Inflammatory macrophage (primary cell): ENCODE measurements around the gene CHIC2.

ENCODE experiments used
- DNase-seq, 2 donors: peaks; one replicate each; pipeline ENCODE4 v3.0.0-alpha.2; 2020 to 2022

CHIC2 gene

DNA sequence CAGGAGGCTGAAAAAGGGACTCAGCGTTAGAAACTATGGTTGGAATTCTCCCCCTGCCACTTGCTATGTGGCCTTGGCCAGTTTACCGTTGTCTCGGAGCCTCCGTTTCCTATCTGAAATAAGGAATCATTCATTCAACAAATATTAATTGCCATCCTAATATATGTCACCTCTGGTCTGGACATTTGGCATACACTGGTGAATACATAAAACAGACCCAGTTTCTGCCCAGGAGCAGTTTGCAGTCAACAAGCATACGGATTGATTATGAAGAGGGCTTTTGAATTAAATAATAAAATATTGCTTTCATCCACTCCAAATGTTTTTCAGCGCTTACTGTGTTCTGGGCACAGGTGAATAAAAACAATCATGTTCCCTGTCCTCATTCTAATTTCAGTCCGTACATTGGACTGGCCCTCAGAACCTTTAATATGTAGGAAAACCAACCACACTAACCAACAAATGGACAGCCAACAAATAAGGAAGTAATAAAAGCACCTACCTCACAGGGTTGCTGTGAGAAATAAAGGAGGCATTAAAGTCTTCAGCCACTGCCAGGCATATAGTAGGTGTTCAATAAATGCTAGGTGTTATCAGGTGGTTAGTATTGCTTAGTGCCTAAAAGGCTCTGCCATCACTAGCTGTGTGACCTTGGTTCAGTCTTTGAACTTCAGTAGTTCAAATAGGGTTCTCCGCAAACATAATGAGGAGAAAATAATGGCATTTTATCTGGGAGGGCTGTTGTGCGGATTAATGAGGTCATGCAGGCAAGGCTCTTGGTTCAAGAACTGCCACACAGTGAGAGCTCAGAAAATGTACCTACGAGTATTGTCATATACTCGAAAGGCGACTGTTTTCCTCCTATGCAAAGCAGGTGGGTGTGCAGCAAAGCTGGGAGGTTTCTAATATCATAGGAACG, 28.3 kb upstream of the CHIC2 start:
- DNase-seq = no peak

GRCh38 chr4:54091637-54092404, 27.4 kb upstream of the CHIC2 start:
- peak; percentile 62 to 77 for DNase-seq

DNA sequence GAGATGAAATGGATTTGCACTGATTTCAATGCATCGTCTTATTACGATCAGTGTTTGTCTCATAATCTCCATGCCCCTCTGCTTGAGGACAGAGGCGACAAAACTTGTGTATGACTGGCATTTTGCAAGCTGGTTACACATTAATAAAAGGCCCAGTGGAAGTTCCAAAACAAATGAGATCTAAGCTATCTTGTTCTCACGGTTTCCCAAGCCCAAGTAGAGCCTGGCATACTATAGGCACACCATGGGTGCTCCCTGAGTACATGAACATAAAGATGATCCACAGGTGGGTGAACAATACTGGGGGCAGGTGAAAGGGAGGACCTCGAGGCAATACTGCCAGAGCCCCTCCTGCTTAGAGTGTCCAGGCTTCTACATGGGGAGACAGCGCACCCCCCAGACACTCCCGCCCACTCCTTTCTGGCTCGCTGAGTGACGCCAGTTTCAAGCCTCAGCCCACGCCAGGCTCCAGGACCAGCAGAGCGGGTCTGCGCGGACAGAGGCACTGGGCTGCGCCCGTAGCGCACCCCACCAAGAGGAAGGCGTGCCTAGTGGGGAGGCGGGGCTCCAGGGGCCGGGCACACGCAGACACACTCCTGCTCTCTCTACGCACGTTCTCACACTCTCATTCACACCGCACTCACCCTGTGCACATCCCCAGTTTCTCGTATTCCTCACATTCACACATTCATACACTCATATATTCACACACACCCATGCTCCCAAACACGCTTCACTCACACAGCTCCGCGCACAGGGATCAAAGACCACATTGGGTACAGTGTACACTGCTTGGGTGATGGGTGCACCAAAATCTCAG, 26.6 kb upstream of the CHIC2 start:
- DNase-seq = no peak

GRCh38 chr4:54090404-54090803, 26.0 kb upstream of the CHIC2 start:
- DNase-seq = no peak

DNA sequence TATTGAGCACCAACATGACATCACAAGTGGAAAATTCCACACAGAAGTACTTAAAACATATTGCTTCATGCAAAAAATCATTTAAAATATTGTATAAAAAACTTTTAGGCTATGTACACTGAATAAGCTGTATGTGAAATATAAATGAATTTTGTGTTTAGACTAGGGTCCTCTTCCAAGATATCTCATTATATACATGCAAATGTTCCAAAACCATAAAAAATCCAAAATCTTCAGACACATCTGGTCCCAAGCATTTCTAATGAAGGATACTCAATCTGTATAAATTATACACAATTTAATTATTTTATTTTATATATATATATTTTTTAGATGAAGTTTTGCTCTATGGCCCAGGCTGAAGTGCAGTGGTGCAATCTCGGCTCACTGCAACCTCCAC, 25.5 kb upstream of the CHIC2 start:
- DNase-seq = no peak

- DNase-seq = peak; percentile 76 to 86
Measured at GRCh38 chr4:54085284-54085683, 20.9 kb upstream of the CHIC2 start.

DNA sequence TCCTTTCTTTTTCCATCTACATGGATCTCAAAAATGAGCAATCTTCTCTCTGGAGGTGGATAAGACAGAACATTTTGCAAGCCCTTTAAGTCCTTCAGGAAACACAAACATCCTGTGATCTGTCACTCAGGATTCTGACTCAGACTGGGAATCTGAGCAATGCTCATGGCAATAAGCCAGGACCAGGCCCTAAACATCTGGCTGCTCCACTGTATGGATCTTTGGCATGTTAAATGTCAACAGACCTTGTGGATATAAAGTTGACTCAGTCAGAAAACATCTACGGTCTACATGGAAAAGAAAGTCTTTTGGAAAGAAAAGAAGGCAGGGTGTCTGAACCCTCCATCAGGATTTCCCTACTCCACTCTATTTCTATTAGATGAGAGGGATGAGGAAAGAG, 17.8 kb upstream of the CHIC2 start:
- no peak for DNase-seq

DNA sequence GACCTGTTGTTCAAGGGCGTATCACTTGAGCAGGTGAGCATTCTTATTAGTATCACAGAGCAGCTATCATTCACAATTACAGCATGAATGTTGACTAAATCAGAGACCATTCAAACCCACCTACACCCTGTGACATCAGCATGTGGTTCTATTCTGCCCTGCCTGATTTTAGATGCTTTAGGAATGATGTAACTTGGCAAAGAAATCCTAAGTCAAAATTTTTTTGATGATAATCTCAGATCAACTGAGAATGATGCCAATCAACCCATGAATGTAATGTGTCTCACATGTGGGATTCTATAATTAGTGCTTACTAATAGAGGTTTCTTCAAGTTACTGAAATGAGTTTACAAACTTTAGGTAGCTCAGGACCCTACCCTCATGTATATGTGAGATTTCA, 13.4 kb upstream of the CHIC2 start:
- no peak for DNase-seq

GRCh38 chr4:54076673-54077072, 12.3 kb upstream of the CHIC2 start:
- DNase-seq = no peak

DNA sequence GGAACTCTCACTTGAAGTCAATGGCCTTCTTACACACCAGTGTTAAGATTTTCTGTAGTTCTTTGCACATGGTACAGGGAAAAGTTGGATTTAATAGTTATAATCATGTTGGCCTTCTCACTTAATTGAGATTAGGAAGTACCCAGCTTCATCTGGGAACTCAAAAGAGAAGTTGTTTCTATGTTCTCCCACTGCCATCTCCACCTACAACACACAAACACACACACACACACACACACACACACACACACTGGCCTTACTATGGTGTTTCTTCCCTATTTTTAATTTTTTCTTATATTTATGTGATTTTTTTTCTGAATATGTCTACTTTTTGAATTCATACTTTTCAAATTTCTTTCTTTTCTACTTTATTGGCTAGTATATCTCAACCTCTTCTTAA, 10.0 kb upstream of the CHIC2 start:
- DNase-seq = peak; percentile 60 to 68

- DNase-seq = peak; percentile 63 to 66
Measured at GRCh38 chr4:54073271-54073880, 9.0 kb upstream of the CHIC2 start.

DNA sequence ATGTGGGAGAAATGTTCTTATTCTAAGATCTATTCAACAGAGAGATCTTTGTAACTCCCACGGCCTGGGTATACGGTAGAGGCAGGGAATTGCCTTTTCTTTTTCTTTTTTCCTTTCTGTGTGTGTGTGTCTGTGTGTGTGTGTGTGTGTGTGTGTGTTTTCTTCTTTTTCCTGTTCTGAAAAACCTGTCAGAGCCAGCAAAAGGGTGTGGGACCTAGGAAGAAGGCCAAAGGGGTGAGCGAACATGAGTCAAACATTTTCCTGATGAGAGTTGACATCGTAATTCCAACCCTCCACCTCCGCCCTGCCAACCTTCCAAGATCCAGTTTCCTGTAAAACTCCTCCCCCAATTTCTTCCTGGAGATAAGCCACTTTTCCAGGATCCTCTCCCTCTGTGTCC, 2.8 kb upstream of the CHIC2 start:
- no peak for DNase-seq

GRCh38 chr4:54066718-54067129, 2.3 kb upstream of the CHIC2 start:
- no peak for DNase-seq

GRCh38 chr4:54066088-54066415, 1.6 kb upstream of the CHIC2 start:
- DNase-seq = no peak

- no peak for DNase-seq
Measured at GRCh38 chr4:54065282-54066087, 1.1 kb upstream of the CHIC2 start.

DNA sequence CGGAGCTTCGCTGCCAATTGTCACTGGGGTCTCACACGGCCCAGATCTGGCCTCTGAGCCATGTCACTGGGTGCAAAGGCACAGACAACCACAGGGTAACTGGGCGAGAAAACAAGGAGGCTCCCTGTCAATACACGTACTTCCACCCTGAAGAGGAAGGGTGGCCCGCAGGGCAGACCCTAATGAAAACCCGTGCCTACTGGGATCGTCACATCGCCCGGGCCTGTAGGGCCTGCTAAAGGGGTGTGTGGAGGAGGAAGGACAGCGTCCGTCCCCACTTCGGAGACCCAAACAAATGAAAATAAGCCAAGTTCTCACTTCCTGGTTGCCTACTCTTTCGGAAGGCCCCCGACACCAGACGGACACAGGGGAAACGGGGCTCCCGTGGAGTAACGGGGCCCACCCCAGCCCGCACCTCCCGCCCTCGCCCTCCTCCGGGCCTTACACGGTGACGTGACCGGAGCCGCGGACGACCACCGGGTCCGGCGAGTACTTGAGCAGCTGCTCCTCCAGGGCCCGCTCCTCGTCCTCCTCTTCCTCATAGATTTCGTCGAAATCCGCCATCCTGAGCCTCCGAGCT, 578 bp downstream of the CHIC2 start:
- peak; percentile 55 to 56 for DNase-seq

DNA sequence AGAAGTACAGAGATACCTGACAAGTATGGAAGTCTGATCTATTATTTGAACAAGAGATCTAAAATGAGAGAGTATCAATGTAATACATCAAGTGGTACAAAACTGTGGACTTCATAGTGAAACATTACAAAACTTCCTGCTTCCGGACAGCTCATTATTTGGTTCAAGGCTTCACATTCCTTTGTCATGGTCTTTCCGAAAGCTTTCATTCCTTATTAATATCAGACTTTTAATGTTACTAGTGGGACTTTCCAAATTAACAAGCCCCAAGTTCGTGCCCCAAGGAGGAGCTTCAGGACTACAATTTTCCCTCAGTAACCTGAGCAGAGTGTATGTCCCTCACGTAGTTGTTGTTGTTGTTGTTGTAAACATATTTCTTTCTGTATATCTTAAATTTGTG, 1.2 kb downstream of the CHIC2 start:
- DNase-seq = peak; percentile 31 to 40

- DNase-seq = no peak
Measured at GRCh38 chr4:54062392-54062791, 2.0 kb downstream of the CHIC2 start.

DNA sequence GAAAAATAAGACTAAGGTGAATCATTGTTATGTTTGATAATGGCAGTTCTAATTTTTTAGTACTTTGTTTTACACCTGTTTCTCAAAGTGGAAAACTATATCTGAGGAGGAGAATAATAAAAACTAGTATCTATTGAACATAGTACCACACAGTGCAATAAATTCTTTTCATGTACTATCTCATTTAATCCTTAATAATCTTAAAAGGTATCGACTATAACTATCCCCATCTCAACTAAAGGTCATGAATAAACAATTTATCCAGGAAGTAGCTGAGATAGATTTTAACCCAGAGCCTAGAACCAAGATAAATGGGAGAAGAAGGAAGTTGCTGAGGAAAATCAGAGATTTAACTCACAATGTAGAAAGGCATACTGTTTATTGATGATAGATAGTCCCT, 2.5 kb downstream of the CHIC2 start:
- no peak for DNase-seq

DNA sequence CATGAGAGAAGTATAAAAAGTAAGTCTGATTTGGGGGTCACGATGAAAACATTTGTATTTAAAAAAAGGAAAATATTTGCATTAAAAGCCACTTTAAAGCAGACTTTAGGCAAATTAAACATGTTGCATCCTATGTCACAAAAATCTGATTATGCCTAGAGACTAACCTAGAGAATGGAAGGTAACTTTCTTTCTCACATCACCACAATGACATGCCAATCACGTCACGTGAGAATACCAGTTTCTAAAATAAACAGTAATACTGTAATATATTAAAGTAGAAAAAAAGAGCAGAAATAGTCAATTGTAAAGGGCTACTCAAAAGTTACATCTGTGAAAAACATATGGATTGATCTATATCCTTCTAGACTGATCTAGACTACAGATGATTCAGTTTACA, 3.3 kb downstream of the CHIC2 start:
- DNase-seq = no peak

DNA sequence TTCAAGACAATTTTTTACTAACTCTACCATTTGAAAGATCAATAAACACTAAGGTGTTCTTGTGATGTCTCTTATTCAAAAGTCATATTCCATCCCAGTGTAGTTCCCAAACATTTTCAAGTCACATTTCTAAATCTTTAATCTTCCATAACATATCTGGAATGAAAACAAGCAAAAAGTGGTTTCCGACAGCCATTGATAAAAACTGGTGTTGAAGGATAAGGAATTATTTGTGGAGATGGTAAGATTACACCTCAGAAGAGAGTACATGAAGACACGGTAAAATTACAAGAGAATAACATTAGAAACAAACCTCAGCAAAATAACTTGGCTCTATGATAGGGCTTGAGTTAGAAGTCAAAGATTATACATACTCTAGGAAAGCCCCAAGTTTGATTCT, 4.3 kb downstream of the CHIC2 start:
- no peak for DNase-seq
